Activated CD4-positive, CD25-positive, alpha-beta regulatory T cell (primary cell): ENCODE data around the gene GRIK2.

ENCODE experiments used
- DNase-seq, 4 experiments: peaks; one replicate each; lab custom pipeline; 2025; lab: John Stamatoyannopoulos, UW

GRIK2 gene

DNA sequence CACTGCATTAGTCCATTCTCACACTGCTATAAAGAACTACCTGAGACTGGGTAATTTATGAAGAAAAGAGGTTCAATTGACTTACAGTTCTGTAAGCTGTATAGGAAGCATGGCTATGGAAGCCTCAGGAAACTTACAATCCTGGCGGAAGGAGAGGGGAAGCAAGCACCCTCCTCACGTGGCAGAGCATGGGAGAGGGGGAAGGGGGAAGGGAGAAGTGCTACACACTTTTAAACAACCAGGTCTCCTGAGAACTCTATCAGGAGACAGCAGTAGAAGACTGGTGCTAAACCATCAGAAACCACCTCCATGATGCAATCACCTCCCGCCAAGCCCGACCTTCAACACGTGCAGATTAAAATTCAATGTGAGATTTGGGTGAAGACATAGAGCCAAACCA, 494.0 kb downstream of the GRIK2 start:
- DNase-seq = no peak

DNA sequence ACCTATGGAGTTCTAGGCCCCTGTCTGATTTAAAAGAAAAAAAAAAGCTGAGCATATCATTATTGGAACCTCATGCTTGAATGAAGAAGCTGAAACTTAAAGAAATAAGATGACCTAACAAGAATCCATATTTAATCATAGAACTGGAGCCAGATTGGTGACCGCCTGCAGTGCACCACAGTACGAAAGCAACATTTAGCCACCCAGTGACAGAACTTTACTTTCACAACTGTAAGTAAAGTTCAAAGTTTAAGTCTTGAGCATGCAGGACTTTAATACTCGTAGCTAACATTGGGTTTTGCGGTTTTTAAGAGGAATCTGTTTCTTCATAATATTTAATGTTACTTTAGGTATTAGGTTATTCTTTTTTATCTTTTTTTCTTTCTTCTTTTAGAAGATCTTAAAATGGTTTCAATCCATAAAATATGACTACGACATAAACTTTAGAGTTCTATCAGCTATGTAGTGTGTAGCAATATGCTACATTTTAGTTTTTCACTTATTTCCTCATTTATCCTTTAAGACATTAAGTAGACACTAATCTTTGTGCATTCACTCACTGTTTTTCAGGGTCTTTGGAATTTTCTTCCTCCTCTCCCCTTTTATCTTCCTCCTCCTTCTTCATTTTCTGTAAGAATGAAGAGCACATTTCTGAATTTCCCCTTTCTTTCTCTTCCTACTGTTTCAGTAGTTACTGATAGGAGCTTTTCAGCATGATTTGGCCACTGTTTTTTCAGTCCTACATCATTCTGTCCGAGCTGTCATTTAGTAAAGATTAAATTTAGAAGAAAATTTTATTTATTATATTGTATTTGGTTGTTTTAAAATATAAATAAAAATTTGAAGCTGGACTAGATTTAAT, 514.1 kb downstream of the GRIK2 start:
- no peak for DNase-seq

DNA sequence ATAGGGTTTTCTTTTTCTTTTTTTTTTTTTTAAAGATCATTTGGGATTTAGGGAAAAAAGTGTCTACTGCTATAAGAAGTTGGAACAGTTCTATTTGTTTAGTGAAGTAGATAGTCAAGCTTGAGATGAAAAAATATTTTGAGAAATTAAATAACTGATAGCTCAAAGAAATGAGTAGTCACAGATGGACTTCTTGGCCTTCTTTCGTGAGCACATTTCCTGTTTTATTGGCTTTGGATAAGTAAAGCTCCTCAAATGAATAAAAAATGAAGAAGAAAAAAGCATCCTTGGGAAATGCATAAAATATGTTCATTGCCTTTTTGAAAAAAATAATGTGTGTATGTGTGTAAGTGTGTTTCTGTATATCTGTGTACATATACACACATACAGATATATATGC, 515.9 kb downstream of the GRIK2 start:
- no peak for DNase-seq

DNA sequence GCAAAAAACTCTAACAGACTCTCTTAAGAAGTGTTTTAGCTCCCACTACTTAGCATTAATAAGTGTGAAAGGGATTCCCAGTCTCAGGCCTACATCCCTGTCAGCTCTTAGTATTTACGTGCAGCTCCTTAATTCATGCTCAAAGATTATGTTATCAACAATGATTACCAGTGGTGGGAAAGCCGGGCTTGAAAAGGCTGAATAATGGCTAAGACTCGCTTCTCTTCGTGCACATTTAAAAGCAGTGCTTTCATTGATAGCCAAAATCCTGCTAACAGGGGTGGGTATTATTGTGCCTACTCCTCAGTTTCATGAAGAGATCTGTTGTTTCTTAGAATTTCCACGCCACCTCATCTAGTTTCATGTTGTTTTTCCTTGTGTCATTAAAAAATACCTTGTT, 518.8 kb downstream of the GRIK2 start:
- no peak for DNase-seq

DNA sequence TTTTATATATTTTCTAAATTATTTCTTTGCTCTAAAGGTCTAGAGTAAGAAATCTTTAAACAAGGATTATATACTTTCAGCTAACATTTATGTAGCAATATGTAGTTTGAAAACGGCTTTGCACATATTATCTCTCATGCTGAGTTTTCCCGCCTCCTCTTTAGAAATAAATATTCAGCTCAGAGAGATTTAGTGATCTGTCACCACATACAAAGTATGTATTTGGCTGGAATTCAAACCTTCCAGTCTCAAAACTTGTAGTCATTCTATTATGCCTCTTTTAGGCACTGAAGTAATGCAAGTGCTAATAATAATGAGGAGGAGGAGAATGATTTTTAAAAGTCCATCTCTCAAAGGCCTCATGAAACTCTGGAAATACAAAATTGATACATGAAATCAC, 525.0 kb downstream of the GRIK2 start:
- DNase-seq = no peak

DNA sequence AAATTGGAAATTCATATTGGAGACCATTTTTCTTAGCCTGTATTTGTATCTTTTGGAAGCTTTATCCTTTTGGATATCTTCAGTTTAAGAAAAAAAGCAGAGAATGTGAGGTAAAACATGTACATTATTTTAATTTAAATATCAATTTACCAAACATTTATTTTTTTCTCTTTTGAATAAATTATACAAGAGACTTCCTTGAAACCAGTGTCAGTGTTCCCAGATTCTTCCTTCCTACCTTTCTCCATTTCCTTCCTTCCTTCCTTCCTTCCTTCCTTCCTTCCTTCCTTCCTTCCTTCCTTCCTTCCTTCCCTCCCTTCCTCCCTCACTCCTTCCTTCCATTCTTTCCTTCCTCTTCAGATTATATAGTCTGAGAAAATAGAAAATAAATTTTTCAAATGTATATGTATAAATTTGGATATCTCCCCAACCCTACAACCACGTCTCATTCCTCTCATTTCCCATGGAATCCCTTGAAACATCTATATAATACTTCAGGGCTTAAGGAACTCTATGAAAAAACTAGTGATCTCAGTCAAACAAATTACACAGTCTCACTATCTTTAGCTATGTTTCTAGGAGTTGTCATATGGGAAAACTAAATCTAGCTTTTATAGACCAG, 528.4 kb downstream of the GRIK2 start:
- DNase-seq = no peak

DNA sequence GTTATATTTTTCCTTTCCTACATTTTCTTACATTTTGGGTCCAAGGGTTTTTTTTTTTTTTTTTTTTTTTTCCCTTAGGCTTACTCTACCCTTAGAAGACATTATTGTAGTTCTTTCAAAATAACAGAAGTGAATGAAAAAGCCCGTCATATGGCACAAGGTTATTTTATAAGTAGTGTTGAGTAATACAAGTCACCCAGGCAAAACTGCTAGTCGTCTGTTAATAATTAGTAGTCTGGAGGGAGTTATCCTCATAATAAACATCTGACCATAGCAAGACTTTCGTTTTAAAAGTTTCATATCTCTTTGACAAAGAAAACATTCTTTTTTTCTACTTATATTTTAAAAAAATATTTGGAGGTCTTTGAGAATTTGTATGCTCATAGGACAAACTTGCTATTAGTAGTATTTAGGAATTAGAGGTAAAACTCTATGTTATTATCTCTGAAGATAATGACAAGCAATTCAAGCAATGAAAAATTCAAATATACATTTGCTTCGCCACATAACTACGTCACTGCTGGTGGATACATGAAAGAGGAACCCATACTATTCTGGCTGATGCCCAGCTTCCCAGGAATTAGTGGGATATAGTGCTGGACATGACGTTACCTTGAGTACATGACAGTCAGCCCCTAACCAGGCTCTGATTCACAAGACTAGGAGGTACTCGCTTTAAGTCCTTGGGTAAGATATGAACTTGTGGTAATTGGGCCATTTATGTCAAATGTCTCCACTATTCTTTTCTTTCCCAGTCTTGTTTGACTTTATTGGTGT, 532.8 kb downstream of the GRIK2 start:
- no peak for DNase-seq

DNA sequence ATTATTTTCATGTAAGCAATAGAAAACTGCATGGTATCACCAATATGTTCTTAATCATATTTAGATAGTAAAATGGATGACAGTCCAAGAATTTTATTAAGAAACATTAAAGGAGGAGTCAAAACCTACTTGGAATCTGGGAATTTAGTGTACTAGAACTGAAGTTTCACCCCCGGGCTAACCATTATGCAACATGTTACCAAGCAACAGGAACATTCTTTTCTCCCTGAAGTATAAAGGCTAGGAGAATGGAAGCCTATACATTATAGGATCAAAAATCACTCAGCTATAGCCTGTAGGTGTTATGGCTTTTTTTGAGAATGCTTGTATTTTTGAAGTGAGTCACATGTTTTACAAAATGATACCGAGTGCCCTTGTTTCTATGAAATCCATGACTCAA, 538.3 kb downstream of the GRIK2 start:
- DNase-seq = no peak

DNA sequence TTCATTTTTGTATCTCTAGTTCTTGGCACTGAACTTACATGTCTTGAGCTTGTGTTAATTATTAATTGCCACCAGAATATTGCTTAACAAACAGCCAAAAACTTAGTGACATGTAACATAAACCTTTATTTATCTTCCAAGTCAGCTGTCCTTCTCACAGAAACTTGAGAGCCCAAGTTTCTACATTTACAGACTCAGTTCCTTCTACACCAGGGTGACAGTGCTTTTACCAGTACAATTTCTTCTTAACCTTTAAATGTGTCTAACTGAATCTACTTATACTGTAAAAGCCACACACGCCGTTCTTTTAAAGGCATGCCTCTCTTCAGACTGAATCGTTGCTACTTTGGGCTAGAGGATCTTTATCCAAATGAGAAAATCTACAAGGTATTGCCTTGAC, 539.2 kb downstream of the GRIK2 start:
- no peak for DNase-seq

DNA sequence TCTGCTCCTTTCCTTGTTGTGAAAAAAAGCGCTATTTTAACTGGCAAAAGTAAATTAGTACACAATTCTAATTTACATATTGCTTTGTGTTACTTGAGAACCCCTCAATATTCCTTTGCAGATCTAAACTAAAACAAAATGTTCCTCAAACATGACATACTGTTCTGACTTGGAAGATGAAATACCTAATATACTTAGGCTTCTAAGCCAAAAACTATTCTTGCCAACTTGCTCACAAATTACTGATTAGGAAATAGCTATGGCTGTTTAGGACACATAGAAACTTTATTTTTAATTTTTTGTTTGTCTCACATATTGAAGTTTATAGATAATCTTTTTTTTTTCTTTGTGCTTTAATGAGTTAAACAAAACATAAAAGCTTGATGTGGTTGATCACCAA, 542.2 kb downstream of the GRIK2 start:
- DNase-seq = no peak

DNA sequence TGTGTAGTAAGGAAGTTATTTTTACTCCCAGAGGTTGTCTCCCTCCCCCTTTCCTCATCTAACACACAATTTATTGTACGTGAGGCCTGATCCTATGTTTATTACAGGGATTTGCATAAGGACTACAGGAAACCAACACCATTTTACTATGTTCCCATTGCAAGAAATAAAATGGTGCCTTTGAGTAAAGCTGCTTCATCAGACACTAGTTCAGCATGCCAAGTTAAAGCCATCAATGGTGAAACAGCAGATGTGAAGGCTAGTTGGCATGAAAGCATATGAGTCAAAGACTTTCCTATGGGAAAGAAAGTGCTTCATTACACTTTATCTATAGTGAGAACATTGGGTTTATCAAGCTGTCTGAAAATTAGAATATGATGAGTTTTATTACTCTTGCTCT, 543.0 kb downstream of the GRIK2 start:
- DNase-seq = no peak

DNA sequence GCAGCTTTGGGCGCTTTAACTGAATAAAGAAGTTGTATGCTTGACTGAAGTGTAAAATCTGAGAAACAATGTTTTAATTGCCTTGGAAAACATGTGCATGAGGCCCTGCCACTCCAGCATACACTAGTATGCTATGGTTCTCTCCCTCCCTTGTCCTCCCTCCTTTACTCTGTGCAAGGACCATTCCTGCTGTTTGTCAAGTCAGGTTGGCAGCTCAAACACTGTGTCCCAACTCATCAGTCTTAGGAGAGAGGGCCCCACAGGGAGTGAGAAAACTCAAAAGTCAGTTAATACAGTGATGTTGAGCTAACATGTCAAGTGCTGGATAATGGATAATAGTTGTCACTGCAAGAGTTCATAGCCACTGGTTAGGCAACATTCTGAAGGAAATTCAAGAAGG, 543.6 kb downstream of the GRIK2 start:
- no peak for DNase-seq

DNA sequence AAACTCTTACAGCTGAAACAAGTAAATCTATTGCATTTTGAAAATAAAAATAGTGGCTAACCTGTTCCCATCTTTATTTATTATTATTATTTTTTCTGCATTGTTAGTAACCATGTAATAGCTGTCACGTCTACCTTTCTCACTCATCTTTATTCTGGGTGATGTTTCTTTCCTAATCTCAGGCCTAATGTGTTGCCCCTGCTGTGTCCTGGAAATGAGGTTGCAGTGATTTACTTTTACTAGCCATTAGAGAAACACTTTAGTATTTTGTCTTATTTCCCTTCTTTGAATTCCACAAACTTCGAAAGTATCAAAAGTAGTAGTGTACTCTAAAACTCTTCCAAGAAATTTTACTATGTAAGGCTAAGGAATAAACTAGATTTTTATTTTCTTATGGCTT, 546.9 kb downstream of the GRIK2 start:
- no peak for DNase-seq

DNA sequence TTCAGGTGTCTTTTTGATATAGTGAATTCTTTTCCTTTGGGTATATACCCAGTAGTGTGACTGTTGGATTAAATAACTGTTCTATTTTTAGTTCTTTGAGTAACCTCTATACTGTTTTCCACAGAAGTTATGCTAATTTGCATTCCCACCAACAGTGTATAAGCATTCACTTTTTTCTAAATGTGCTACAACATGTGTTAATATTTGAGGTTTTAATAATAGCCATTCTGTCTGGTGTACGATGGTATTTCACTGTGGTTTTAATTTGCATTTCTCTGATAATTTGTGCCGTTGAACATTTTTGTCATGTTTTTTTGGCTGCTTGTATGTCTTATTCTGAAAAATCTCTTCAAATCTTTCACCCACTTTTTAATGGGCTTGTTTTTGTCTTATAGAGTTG, 563.5 kb downstream of the GRIK2 start:
- DNase-seq = no peak

DNA sequence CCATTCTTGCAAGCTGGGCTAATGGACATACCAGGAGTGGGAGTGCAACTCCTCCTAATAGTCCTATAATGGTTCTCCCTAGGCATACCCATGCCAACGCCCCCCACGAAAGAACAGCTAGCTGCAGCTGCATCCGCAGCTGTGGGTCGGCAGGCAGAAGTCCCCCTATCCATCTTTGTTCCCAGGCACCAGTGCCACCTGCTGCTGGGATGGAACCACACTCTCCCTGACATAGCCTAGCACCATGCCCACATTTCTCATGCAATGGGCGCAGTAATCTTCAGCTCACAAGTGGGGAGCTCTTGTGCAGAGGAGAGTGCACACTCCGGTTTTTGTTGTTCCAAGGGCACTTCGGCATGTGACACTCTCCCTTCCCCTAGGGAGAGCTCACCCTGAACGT, 567.8 kb downstream of the GRIK2 start:
- no peak for DNase-seq

DNA sequence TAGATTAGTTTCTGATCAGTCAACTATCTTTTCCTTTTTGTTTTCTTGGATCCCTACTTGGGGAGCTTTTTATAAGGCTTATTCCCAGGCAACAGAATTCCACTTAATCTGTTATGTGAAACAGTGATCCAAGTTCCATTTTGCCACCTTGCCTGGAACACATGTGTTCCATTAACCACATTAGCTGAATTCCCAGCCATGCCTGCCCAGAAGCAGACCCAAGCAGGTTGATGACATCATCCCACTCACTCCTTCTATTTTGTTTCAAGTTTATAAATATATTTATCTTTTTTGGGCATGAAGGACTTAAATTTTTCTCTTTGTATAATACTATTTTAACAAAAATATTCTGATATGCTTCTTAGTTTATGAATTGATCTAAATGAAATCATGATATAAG, 587.4 kb downstream of the GRIK2 start:
- DNase-seq = no peak

DNA sequence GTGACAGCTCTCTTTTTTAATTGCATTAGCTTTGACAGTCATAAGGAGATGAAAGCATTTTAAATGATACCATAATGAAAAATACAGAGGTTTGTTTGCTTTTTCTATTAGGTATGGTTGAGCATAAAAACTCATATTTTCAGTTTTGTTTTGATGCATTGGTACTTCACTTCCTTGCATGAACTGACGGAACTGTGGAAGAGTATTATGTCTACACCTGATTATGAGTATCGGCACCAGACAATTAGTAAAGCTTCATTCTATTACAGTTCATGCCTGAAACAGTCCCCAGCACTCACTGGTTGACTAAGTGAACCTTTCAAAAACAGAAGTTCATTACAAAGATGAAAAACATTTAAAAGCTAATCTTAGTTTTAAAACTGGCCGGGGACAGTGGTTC, 593.0 kb downstream of the GRIK2 start:
- DNase-seq = no peak

DNA sequence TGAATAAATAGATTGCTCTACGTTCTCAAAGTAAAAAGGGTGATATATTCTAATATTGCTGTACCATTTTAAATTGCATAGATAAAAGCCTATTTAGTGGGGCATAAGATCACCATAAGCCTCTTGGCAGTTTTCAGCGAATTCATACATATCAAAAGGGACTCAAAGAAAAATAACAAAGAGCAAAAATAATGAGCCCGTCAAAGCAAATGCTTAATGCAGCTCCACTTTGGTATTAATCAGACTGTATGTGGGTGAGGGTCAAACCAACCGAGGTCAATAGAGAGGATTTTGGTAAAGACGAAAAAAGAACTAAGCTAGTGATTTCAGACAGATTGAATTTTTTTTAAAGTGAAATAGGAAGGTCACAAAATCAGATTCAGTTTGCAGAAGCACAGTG, 598.8 kb downstream of the GRIK2 start:
- DNase-seq = no peak

DNA sequence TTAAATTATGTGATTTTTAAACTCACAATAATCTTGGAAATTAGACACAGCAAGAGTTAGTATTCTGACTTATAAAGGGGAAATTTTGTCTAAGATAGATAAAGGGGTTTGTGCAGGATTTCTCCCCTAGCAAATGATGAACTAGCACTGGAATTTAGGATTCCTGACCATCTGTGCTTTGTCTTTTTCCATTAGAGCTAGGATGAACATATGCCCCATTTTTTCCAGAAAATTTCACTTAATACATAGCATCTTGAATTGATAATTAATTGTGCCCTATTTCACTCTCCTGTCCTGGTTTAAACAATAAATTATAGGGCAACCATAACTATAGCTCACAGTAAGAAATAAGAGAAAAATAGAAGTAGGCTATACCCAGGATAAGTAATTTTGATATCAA, 601.0 kb downstream of the GRIK2 start:
- DNase-seq = no peak

DNA sequence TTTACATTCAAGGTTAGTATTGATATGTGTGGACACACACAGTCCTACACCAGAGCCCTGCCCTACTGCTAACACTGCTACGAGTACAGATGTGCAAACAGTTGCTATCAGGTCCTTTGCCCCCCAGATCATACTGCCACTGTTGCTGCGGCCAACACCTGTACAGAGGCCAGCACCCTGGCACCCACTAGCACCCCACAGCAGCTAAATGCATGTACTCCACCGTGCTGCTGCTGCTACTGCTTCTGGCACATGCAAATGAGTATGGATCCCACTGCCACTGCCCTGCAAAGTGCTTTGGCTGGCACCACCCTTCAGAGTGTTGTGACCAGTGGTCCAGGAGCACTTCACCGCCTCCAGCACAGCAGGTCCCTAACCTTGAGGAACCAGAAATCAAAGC, 621.9 kb downstream of the GRIK2 start:
- DNase-seq = no peak

DNA sequence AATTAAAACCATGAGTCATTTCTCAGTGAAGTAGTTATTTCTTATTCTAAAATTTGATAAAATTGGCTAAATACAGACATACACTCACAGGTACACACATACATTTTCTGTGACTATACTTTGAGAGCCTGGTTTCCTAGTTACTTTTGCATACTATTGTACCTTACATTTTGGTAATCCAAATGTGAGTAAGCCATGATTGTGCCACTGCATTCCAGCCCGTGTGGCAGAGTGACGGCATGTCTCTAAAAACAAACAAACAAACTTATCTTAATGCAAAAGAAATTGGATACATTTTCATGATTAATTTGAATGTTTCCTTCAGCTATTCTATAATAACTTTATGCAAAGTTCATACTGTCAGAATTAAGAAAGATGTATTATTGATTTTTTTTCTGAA, 628.8 kb downstream of the GRIK2 start:
- no peak for DNase-seq

DNA sequence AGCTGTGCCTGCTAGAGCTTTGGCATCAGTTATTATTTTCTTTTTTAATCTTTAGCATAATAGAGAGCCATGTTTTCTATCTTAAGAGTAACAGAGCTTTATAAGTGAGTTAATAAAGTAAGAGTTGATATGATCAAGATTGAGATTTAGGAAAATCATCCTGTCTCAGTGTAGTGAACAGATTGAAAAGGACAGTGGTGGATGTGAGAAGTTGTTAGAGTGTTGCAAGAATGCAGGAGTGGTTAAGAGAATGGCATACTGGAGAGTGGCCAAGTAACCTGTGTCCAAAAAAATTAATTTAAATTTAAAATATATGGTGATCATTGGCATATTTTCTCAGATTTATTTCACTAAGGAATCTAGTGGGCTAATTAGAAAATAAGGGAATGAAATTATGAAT, 629.3 kb downstream of the GRIK2 start:
- no peak for DNase-seq

DNA sequence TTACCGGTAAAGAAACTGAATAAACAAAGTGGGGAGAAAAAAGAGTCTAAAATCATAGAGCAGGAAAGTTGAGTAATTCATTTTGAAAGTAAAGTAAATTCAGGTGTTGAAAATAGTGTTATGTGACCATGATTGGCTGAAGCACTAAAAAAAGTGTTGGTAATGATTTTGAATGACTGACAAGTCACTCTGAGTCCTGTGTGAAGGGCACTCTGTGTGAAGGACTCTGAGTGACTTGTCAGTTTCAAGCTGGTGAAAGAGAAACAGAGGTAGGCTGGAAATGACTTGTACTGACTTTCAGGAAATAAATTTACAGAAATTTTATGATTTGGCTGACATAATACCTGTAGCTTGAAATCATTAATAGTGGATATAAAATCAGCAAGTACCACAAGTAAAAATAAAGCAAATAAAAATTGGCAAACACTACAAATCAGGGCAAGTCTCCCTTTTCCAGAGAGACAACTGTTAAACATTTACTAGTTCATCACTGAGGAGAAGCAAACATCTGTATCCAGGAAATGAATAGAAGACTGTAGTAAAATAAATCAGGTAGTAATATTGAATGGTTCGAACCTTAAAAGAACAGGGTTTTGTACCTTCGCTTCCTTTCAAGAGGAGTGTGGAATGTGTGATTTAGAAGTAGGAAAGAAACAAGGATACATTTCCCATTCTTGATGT, 630.6 kb downstream of the GRIK2 start:
- DNase-seq = no peak
